ENCODE data around the gene CMTM8. TPM values are rescaled to one million over a fixed set of nuclear protein-coding genes. Genes with fewer than 3 reads are reported as not detected.

The CMTM8 gene
- total and polyA plus RNA-seq, 2 experiments from 2014 or later: 19.9 to 24.5 TPM

DNA sequence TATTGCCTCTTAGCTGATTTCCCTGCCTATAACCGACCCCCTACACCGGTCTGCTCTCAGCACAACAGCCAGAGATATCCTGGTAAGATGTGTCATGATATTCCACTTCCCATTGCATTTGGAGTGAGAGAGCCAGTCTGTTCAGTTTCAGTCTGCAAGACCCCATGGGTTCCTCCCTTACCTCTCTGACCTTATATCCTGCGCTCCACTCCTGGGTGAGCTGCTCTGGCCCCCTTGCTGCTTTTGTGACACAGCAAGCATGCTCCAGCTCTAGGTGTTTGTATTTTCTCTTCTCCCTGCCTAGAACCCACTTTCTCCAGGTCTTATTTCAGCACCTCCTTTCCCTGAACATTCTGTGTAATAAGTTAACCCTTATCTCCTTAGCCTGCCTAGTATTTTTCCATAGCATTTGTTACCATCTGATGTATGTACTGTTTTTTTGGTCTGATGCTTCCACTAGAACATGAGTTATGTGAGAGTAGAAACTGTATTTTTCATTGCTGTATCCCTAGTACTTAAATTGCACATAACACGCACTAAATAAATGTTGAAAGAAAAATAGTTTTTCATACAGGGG is 44.2 kb downstream of the CMTM8 start:
- Histone ChIP-seq H3K79me2 (replicated peaks; ENCODE audit: insufficient read depth) (peaks cover 6% of the 10 kb centered on the region; the same call in 1 of the 2 replicates), H3F3A (replicated peaks; ENCODE audit: low read depth) (no peaks in the 10 kb centered on the region), H4K20me1 (replicated peaks; ENCODE audit: insufficient read depth) (no peaks in the 10 kb centered on the region), H3K27me3 (ENCODE audit: insufficient read depth) (no peaks in the 10 kb centered on the region), H2AFZ (no peak overlapping the region), H3K36me3 (ENCODE audit: insufficient read depth) (no peaks in the 10 kb centered on the region), H3K4me2 (no peak overlapping the region), H3K9me2 (ENCODE audit: insufficient read depth) (0 out of 2 replicates have a peak, but pooled peaks cover 8% of the 10 kb centered on the region), H3K4me1 (ENCODE audit: insufficient read depth) (no peaks in the 10 kb centered on the region), H3K27ac (ENCODE audit: low read depth) (0 out of 2 replicates have a peak overlapping the region, but pooled peaks have one; percentile 7), H3K4me3 (no peak overlapping the region)
- no peaks in the 10 kb centered on the region for H3K27me3 Mint-ChIP-seq (ENCODE audit: insufficient read depth, low read depth, poor library complexity)
- ATAC-seq (peak; percentile 68), DNase-seq (ENCODE audit: low spot score) (no peak)
- H3K27ac Mint-ChIP-seq: 0 out of 2 replicates have a peak overlapping the region, but pooled peaks have one; percentile 4
- no peak overlapping the region for H3K4me3 Mint-ChIP-seq
- H3K36me3 Mint-ChIP-seq (ENCODE audit: low read depth): no peaks in the 10 kb centered on the region
- no peaks in the 10 kb centered on the region for H3K9me3 Mint-ChIP-seq
- H3K4me1 Mint-ChIP-seq: peaks cover 5% of the 10 kb centered on the region; the same call in 2 of the 3 replicates
- TF ChIP-seq, protein P1, sequence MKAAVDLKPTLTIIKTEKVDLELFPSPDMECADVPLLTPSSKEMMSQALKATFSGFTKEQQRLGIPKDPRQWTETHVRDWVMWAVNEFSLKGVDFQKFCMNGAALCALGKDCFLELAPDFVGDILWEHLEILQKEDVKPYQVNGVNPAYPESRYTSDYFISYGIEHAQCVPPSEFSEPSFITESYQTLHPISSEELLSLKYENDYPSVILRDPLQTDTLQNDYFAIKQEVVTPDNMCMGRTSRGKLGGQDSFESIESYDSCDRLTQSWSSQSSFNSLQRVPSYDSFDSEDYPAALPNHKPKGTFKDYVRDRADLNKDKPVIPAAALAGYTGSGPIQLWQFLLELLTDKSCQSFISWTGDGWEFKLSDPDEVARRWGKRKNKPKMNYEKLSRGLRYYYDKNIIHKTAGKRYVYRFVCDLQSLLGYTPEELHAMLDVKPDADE (IDR thresholded peaks at IDR 0.05): no peak
- TF ChIP-seq, protein P2, sequence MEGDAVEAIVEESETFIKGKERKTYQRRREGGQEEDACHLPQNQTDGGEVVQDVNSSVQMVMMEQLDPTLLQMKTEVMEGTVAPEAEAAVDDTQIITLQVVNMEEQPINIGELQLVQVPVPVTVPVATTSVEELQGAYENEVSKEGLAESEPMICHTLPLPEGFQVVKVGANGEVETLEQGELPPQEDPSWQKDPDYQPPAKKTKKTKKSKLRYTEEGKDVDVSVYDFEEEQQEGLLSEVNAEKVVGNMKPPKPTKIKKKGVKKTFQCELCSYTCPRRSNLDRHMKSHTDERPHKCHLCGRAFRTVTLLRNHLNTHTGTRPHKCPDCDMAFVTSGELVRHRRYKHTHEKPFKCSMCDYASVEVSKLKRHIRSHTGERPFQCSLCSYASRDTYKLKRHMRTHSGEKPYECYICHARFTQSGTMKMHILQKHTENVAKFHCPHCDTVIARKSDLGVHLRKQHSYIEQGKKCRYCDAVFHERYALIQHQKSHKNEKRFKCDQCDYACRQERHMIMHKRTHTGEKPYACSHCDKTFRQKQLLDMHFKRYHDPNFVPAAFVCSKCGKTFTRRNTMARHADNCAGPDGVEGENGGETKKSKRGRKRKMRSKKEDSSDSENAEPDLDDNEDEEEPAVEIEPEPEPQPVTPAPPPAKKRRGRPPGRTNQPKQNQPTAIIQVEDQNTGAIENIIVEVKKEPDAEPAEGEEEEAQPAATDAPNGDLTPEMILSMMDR (conservative IDR thresholded peaks at IDR 0.05; ENCODE audit: low read depth in 2 of 2): no peak
- TF ChIP-seq, protein P3, sequence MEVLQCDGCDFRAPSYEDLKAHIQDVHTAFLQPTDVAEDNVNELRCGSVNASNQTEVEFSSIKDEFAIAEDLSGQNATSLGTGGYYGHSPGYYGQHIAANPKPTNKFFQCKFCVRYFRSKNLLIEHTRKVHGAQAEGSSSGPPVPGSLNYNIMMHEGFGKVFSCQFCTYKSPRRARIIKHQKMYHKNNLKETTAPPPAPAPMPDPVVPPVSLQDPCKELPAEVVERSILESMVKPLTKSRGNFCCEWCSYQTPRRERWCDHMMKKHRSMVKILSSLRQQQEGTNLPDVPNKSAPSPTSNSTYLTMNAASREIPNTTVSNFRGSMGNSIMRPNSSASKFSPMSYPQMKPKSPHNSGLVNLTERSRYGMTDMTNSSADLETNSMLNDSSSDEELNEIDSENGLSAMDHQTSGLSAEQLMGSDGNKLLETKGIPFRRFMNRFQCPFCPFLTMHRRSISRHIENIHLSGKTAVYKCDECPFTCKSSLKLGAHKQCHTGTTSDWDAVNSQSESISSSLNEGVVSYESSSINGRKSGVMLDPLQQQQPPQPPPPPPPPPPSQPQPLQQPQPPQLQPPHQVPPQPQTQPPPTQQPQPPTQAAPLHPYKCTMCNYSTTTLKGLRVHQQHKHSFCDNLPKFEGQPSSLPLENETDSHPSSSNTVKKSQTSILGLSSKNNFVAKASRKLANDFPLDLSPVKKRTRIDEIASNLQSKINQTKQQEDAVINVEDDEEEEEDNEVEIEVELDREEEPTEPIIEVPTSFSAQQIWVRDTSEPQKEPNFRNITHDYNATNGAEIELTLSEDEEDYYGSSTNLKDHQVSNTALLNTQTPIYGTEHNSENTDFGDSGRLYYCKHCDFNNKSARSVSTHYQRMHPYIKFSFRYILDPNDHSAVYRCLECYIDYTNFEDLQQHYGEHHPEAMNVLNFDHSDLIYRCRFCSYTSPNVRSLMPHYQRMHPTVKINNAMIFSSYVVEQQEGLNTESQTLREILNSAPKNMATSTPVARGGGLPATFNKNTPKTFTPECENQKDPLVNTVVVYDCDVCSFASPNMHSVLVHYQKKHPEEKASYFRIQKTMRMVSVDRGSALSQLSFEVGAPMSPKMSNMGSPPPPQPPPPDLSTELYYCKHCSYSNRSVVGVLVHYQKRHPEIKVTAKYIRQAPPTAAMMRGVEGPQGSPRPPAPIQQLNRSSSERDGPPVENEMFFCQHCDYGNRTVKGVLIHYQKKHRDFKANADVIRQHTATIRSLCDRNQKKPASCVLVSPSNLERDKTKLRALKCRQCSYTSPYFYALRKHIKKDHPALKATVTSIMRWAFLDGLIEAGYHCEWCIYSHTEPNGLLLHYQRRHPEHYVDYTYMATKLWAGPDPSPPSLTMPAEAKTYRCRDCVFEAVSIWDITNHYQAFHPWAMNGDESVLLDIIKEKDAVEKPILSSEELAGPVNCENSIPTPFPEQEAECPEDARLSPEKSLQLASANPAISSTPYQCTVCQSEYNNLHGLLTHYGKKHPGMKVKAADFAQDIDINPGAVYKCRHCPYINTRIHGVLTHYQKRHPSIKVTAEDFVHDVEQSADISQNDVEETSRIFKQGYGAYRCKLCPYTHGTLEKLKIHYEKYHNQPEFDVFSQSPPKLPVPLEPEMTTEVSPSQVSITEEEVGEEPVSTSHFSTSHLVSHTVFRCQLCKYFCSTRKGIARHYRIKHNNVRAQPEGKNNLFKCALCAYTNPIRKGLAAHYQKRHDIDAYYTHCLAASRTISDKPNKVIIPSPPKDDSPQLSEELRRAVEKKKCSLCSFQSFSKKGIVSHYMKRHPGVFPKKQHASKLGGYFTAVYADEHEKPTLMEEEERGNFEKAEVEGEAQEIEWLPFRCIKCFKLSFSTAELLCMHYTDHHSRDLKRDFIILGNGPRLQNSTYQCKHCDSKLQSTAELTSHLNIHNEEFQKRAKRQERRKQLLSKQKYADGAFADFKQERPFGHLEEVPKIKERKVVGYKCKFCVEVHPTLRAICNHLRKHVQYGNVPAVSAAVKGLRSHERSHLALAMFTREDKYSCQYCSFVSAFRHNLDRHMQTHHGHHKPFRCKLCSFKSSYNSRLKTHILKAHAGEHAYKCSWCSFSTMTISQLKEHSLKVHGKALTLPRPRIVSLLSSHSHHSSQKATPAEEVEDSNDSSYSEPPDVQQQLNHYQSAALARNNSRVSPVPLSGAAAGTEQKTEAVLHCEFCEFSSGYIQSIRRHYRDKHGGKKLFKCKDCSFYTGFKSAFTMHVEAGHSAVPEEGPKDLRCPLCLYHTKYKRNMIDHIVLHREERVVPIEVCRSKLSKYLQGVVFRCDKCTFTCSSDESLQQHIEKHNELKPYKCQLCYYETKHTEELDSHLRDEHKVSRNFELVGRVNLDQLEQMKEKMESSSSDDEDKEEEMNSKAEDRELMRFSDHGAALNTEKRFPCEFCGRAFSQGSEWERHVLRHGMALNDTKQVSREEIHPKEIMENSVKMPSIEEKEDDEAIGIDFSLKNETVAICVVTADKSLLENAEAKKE (CRISPR knock-in tag; IDR thresholded peaks at IDR 0.05): no peak
- TF ChIP-seq JUNB (IDR thresholded peaks at IDR 0.05; ENCODE audit: unreplicated experiment): no peak
- TF ChIP-seq ZNF331 (CRISPR knock-in tag; IDR thresholded peaks at IDR 0.05; ENCODE audit: low read depth): no peak
- no peak for TF ChIP-seq STAT1 (IDR thresholded peaks at IDR 0.05; ENCODE audit: unreplicated experiment)
- TF ChIP-seq CREB1 (CRISPR knock-in tag; IDR thresholded peaks at IDR 0.05; ENCODE audit: low read depth): no peak
- no peak for TF ChIP-seq NANOG (IDR thresholded peaks at IDR 0.05; ENCODE audit: borderline replicate concordance)
- TF ChIP-seq EZH2phosphoT487 (IDR thresholded peaks at IDR 0.05; ENCODE audit: unreplicated experiment): no peak
- TF ChIP-seq ZNF114 (CRISPR knock-in tag; IDR thresholded peaks at IDR 0.05): no peak
- TF ChIP-seq EZH2 (IDR thresholded peaks at IDR 0.05; ENCODE audit: low read depth, unreplicated experiment): no peak
- TF ChIP-seq, protein P4, sequence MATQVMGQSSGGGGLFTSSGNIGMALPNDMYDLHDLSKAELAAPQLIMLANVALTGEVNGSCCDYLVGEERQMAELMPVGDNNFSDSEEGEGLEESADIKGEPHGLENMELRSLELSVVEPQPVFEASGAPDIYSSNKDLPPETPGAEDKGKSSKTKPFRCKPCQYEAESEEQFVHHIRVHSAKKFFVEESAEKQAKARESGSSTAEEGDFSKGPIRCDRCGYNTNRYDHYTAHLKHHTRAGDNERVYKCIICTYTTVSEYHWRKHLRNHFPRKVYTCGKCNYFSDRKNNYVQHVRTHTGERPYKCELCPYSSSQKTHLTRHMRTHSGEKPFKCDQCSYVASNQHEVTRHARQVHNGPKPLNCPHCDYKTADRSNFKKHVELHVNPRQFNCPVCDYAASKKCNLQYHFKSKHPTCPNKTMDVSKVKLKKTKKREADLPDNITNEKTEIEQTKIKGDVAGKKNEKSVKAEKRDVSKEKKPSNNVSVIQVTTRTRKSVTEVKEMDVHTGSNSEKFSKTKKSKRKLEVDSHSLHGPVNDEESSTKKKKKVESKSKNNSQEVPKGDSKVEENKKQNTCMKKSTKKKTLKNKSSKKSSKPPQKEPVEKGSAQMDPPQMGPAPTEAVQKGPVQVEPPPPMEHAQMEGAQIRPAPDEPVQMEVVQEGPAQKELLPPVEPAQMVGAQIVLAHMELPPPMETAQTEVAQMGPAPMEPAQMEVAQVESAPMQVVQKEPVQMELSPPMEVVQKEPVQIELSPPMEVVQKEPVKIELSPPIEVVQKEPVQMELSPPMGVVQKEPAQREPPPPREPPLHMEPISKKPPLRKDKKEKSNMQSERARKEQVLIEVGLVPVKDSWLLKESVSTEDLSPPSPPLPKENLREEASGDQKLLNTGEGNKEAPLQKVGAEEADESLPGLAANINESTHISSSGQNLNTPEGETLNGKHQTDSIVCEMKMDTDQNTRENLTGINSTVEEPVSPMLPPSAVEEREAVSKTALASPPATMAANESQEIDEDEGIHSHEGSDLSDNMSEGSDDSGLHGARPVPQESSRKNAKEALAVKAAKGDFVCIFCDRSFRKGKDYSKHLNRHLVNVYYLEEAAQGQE (IDR thresholded peaks at IDR 0.05; ENCODE audit: unreplicated experiment): no peak
- no peak for TF ChIP-seq POLR2AphosphoS5 (IDR thresholded peaks at IDR 0.05; ENCODE audit: low read depth)
